RWPE2 (cell line): ENCODE measurements around the gene P2RY13.

Experiments used
- ATAC-seq: fragments of 200-7000 bp; cut with Tn5 transposase; 3 replicates; pipeline ENCODE4 v1.9.1; 2021; ENCODE audit warnings: low read depth
- DNase-seq: peaks from one replicate; pipeline ENCODE4 v3.0.0-alpha.2; 2020; ENCODE audit warnings: low spot score
- H3K27ac ChIP-seq: fragments of 450-650 bp; 2 replicates; pipeline ENCODE4 v1.5.1; 2017; ENCODE audit warnings: mild to moderate bottlenecking; ENCODE audit not compliant: poor library complexity, severe bottlenecking
- H3K27me3 ChIP-seq: fragments of 250-450 bp; sonication (Bioruptor Pico); 2 replicates; pipeline ENCODE4 v1.5.1; 2021; ENCODE audit warnings: mild to moderate bottlenecking, moderate library complexity; ENCODE audit not compliant: insufficient read depth, poor library complexity, severe bottlenecking
- H3K36me3 ChIP-seq: fragments of 250-450 bp; sonication (Bioruptor Pico); 2 replicates; pipeline ENCODE4 v1.5.1; 2020; ENCODE audit warnings: low read depth, mild to moderate bottlenecking, moderate library complexity
- H3K4me1 ChIP-seq: fragments of 250-450 bp; sonication (Bioruptor Pico); 2 replicates; pipeline ENCODE4 v1.5.1; 2021; ENCODE audit warnings: mild to moderate bottlenecking, moderate library complexity; ENCODE audit not compliant: insufficient read depth, poor library complexity, severe bottlenecking
- H3K4me3 ChIP-seq: fragments of 250-450 bp; sonication (Bioruptor Pico); 2 replicates; pipeline ENCODE4 v1.5.1; 2021; ENCODE audit warnings: mild to moderate bottlenecking, moderate library complexity; ENCODE audit not compliant: severe bottlenecking
- H3K9me3 ChIP-seq: fragments of 250-450 bp; sonication (Bioruptor Pico); 2 replicates; pipeline ENCODE4 v1.5.1; 2021; ENCODE audit warnings: mild to moderate bottlenecking, moderate library complexity; ENCODE audit not compliant: severe bottlenecking
- TF ChIP-seq, protein P1 (sequence below): fragments of 450-650 bp; IDR thresholded peaks from one replicate; pipeline ENCODE4 v1.5.1; 2017; ENCODE audit warnings: mild to moderate bottlenecking, moderate library complexity; ENCODE audit not compliant: poor library complexity, severe bottlenecking

The P2RY13 gene

DNA sequence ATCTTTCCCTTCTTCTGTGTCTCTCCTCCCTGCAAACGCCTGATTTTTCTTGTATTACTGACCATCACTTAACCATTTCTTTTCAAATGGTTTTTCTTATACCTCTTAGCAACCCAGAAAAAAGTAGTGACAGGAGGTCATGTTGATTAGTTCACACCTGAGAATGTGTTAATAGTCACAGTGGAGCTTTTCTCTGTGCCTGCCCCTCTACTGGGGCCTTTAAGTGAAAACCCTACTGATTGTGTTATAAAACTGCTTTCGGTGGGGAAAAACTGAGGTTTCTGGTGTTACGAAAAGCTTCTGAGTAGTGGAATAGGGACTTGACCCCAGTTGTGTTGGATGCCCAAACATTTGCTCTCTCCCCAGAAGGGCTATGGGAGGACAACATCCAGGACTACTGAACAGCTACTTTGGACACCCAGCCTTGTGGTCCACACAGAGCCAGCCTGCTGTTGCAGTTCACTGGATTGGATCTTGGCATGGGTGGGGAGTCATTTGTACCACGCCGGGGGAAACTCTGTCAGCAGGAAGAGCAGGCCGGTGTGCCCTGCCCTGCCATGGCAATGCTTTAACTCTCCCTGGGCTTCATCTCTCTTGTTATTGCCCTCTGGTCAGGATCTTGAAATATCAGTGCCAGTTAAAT lies 23.1 kb downstream of the P2RY13 start:
- H3K9me3 ChIP-seq: no peaks in the 10 kb centered on the region
- no peak for ATAC-seq
- no peaks in the 10 kb centered on the region for H3K27me3 ChIP-seq
- H3K27ac ChIP-seq: peak overlapping the region; percentile 99
- H3K36me3 ChIP-seq: peaks cover 69% of the 10 kb centered on the region
- no peak for DNase-seq
- H3K4me3 ChIP-seq: no peak overlapping the region
- TF ChIP-seq, protein P1, sequence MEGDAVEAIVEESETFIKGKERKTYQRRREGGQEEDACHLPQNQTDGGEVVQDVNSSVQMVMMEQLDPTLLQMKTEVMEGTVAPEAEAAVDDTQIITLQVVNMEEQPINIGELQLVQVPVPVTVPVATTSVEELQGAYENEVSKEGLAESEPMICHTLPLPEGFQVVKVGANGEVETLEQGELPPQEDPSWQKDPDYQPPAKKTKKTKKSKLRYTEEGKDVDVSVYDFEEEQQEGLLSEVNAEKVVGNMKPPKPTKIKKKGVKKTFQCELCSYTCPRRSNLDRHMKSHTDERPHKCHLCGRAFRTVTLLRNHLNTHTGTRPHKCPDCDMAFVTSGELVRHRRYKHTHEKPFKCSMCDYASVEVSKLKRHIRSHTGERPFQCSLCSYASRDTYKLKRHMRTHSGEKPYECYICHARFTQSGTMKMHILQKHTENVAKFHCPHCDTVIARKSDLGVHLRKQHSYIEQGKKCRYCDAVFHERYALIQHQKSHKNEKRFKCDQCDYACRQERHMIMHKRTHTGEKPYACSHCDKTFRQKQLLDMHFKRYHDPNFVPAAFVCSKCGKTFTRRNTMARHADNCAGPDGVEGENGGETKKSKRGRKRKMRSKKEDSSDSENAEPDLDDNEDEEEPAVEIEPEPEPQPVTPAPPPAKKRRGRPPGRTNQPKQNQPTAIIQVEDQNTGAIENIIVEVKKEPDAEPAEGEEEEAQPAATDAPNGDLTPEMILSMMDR: no peak
- peaks cover 90% of the 10 kb centered on the region for H3K4me1 ChIP-seq

DNA sequence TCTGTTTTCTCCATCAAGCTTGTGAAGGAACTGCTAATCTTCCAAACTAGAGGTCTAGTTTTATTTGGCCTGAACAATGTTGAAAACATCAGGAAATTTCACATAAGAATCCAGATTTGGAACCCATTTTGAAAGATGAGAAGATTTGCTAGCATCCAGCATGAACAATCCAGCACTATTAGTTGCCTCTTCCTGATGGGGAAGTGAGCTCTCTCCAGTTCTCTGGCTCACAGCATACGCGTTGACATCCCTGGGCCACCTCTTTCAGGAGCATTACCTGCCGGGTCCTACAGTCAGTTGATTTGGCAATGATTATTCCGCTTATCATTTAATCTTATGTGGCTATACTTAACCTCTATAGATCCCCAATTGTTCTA lies 23.6 kb downstream of the P2RY13 start:
- DNase-seq: no peak
- ATAC-seq: peak; percentile 15; the same call in 2 of the 3 replicates
- Histone ChIP-seq H3K27ac (peak overlapping the region; percentile 99), H3K36me3 (peaks cover 69% of the 10 kb centered on the region), H3K4me3 (no peak overlapping the region), H3K27me3 (no peaks in the 10 kb centered on the region), H3K4me1 (peaks cover 89% of the 10 kb centered on the region), H3K9me3 (no peaks in the 10 kb centered on the region)
- TF ChIP-seq, protein P1: no peak

GRCh38 chr3:151305060-151305774 lies 24.1 kb downstream of the P2RY13 start:
- ATAC-seq (peak; percentile 78), DNase-seq (peak; percentile 92)
- TF ChIP-seq, protein P1: peak; percentile 29
- Histone ChIP-seq H3K27ac (peak overlapping the region; percentile 99), H3K4me1 (peaks cover 84% of the 10 kb centered on the region), H3K9me3 (no peaks in the 10 kb centered on the region), H3K36me3 (peaks cover 69% of the 10 kb centered on the region), H3K27me3 (no peaks in the 10 kb centered on the region), H3K4me3 (peak overlapping the region; percentile 4)

DNA sequence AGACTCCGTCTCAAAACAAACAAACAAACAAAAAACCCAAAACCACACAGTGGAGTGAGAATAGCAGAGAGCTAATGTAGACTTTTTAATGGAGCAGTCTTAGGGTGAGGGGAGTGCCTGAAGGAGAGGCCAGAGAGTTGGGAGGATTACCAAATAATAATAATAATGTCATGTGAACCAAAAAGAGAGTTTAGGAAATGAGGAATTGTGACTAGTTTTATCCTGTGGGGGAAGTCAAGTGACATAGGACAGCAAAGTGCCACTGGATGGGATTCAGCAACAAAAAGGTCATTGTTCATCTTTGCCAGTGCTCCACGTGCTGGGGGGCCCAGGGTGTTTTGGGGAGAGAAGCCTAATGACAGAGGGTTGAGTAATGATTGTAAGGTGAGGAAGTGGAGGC lies 25.6 kb downstream of the P2RY13 start:
- H3K27me3 ChIP-seq: no peaks in the 10 kb centered on the region
- H3K27ac ChIP-seq: peak overlapping the region; percentile 99
- TF ChIP-seq, protein P1: no peak
- no peak overlapping the region for H3K4me3 ChIP-seq
- peaks cover 68% of the 10 kb centered on the region for H3K36me3 ChIP-seq
- H3K9me3 ChIP-seq: no peaks in the 10 kb centered on the region
- peaks cover 70% of the 10 kb centered on the region for H3K4me1 ChIP-seq
- ATAC-seq (no peak), DNase-seq (no peak)

DNA sequence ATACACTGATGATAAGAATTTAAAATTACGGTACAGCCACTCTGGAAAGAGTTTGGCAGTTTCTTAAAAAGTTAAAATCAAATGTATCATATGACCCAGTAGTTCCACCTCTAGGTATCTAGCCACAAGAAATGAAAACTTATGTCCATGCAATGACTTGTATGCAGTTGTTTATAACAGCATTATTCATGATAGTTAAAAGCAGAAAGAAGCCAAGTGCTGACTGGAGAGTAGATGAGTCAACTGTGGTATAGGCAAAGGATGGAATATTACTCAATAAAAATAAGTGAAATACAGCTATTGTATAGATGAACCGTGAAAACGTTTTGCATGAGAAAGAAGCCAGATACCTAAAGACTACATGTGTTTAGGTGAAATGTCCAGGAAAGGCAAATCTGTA lies 27.6 kb downstream of the P2RY13 start:
- TF ChIP-seq, protein P1: no peak
- Histone ChIP-seq H3K27me3 (no peaks in the 10 kb centered on the region), H3K36me3 (peaks cover 68% of the 10 kb centered on the region), H3K4me1 (peaks cover 50% of the 10 kb centered on the region), H3K27ac (peak overlapping the region; percentile 99), H3K9me3 (no peaks in the 10 kb centered on the region), H3K4me3 (no peak overlapping the region)
- DNase-seq (no peak), ATAC-seq (peak; percentile 58)
